GM19239 (cell line): Measurements from ENCODE around the gene IPCEF1.
A peak's percentile ranks its signal among the peaks of the same experiment; 100 is the strongest.

ENCODE experiments used
- DNase-seq: peaks from one replicate; pipeline ENCODE4 v3.0.0; 2011; ENCODE audit warnings: low spot score; ENCODE audit not compliant: insufficient read length
- FAIRE-seq: peaks from 2 replicates; lab custom pipeline; 2011; peaks lifted over from hg19 to GRCh38; lab: Jason Lieb, UNC

The IPCEF1 gene, protein sequence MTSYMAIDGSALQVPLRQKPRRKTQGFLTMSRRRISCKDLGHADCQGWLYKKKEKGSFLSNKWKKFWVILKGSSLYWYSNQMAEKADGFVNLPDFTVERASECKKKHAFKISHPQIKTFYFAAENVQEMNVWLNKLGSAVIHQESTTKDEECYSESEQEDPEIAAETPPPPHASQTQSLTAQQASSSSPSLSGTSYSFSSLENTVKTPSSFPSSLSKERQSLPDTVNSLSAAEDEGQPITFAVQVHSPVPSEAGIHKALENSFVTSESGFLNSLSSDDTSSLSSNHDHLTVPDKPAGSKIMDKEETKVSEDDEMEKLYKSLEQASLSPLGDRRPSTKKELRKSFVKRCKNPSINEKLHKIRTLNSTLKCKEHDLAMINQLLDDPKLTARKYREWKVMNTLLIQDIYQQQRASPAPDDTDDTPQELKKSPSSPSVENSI

DNA sequence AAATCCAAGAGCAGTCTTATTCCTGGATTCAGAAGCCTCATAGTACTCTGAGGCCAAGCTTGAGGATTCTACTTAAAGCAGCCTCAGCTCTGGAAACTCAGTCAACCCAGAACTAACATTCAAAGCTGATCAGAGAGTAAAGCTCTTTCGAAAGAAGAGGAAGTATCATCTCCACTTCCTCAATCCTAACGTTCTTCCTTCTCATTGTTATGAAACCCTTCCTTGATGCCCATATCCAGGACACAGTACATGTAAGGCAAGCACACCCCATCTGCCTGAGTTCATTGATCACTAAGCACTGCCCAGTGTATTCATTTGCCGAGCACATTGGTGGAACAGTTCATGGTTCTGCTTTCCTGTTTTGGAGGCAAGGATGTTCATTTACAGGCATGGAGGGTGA, at the start of gene IPCEF1:
TSS of gene IPCEF1 (minus strand) at position 114 of the 400 bp plus-strand sequence. CDS start 90,856 bp downstream, outside the sequence.
- DNase-seq (no peak), FAIRE-seq (peak; percentile 94)

DNA sequence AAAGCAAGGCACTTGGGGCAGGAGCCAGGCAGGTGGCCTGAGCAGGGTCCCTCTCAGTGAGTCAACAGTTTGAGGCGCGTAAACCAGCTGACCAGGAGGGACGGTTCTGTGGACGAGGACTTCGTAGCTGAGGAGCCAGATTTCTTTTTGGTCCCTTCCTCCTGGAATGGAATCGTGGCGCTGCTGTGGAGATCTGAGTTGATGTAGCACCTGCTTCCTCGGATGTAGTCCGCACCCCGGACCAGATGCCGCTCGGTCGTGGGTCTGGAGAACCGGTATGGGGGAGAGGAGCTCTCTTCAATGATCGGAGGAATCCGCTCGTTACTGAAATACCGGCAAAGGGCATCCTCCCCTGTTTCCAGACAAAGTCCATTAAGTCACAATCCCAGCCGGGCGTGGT, 49.7 kb upstream of the IPCEF1 start:
- DNase-seq (no peak), FAIRE-seq (no peak)

DNA sequence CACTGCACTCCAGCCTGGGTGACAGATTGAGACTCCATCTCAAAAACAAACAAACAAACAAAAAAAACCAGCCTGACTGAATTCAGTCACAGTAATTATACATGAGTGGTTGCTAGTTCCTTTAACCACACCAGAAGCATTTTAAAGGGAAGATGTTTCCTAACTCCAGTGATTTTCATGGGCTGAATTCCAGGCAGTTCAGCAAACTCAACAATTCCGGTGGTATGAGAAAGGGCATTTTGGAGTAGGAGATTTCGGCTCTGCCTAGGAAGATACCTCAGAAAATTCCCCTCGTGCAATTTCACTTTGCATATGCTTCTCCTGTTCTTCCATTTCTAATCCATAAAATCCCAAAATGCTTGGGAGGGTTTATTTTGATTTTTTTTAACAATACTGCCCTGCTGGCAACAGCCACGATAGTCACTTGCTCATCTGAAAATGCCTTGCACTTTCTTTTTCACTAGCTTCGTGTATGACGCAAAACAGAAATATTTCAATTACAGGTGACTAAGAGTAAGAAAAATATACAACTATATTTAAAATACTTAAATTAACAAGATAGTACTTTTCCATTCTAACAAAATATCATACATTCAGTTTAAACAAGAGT, 48.3 kb upstream of the IPCEF1 start:
- DNase-seq, result no peak
- FAIRE-seq, result no peak

DNA sequence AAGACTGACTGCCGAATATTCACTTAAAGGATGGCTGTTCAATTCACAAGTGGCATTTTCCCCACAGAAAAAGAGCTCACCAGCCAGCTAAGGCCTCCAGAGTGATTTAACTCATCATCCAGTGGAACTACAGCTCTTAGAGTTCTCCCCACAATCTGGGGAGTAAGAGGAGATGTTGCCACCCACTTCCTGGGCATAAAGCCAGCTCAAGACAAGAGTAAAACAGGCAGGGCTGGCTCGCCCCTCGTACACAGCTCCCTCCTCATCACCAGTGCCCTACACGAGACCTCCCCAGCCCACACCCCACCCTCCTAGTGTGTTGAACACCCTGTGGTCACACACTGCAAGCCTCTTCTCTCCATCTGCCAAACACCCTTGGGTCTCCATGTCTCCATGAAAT, 47.2 kb upstream of the IPCEF1 start:
- DNase-seq (no peak), FAIRE-seq (no peak)

DNA sequence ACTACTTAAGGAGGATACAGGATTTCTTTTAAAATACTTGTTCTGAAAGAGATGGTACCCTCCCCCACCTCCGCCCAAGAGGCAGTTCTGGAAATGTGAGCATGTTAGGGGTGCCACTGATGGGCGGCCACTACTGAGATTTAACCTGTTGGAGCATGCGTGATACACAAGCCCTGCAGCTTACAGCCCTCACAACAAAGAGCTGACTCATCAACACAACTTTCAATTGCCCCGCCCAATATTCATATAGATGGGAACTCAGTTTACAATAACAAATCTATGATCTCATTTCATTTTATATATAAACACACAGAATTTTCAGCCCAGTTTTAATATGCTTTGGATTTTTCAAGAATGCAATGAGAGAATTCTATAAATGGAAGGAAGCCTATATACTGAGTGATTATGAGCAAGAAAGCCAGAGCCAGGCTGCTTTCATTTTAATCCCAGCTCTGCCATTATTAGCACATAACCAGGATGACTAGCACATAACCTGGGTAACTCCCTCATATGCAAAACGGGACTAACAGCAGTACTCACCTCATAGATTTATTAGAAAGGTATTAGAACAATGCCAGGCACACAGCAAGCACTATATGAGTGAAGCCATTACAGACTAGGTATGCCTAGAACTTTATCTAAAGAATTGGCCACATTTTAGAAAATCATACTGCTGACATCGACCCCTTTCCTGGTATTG, 45.6 kb upstream of the IPCEF1 start:
- FAIRE-seq (no peak), DNase-seq (no peak)

DNA sequence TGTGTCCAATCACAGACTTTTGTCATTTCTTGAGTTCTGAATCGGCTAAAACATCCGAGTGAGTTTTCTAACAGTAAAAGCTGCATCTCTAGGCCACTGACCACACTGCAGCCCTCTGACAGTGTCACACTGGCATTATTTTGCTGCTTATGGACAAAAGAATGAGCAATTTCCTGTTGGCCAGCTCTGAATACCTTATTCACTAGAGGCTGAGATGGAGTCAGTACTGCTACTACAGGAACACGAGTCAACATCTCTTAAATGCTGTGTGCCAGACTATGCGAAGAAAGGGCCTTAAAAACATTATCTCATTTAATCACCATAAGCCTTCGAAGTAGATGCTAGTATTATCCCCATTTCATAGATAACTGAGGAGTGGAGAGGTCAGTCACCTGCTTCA, 42.5 kb upstream of the IPCEF1 start:
- FAIRE-seq (no peak), DNase-seq (no peak)

DNA sequence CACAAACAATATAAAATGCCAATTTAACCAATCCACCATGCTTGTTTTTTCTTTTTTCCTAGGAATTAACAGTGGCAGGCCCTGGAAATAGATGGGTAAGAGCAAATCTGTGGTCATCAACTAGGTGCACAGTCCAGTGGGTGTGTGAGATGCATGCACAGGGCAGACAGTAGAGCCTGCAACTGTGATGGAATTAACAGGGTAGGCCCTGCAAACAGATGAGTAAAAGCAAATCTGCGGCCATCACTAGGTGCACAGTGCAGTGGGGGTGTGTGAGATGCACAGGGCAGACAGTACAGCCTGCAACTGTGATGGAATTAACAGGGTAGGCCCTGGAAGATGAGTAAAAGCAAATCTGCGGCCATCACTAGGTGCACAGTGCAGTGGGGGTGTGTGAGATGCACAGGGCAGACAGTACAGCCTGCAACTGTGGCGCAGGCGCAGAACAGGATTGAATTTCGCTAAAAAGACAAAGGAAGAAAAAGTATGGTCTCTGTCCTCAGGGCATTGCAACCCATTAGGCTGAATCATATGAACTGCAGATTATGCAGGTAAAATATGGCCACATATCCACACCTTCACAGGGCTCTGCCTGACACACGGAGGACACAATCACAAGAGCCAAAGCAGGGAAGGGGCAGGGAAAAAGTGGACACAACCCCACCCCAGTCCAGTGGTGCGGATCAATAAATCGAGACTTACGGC, 41.0 kb upstream of the IPCEF1 start:
- DNase-seq (no peak), FAIRE-seq (no peak)

DNA sequence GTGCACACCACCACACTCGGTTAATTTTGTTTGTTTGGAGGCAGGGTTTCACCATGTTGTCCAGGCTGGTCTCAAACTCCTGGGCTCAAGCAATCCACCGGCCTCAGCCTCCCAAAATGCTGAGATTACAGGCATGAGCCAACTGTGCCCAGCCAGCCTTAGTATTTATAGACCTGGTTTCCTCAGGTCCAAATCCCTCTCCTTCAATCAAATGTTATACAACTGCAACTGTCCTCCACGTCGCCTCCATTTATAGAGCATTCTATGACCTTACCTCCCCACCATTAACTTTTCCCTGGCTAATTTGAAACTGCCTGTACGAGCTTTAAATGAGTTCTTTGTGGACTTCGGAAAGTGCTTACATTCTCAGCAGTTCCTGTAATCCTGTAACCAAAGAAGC, 39.3 kb upstream of the IPCEF1 start:
- FAIRE-seq, result no peak

DNA sequence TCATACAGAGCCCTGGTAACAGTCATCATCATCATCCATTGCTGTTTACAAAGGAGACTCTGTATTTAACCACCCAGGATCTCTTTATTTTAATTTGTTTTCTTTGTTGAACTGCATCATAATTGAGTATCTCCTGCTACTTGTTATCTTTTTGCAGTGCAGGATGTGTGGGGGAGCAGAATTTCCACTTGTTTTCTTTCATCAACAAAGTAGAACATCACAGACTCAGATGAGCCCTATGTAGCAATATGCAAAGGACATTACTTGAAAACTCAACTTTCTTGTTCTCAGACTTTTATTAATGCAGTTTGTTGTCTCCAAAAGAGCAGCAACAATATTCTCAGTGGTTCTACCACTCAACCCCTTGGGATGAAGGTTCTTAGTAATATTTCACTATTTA, 38.7 kb upstream of the IPCEF1 start:
- no peak for FAIRE-seq
- DNase-seq, result no peak

More for the DNA sequence above, 39.3 kb upstream of the IPCEF1 start:
- no peak for DNase-seq

DNA sequence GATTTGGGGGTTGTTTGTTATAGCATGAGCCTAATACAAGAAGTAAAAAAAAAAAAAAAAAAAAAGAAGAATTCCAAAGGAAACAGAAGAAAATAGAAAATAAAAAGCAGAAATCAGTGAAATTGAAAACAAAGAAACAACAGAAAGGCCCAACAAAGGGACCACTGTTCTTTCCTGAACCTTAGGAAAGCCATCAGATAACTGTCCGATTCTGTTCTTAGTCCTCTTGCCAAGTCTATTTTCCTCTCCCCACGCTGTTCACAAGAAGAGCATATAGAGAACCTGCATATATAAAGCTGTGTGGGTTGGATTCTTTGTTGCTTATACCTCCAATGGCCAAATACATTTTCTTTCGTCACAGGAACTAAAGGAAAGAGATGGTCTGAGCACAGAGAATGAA, 38.0 kb upstream of the IPCEF1 start:
- FAIRE-seq (no peak), DNase-seq (no peak)

DNA sequence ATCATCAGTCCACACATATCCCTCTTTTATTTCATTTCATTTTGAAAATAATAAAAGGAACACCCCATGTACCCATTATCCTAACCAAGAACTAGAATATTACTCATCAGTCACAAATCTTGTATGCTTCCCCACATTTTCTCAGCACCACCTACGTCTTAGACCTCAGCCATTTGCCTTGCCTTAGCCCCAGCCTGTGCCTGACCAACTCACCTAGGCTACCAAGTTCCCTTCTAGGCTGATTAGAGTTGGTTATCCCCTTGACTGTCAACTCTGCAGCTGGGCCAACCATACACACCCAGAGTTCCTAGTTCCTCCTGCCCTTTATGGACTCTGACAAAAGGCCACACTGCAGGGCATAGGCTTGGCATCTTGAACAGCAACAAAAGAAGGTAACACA, 33.4 kb upstream of the IPCEF1 start:
- FAIRE-seq, result no peak
- DNase-seq, result no peak

DNA sequence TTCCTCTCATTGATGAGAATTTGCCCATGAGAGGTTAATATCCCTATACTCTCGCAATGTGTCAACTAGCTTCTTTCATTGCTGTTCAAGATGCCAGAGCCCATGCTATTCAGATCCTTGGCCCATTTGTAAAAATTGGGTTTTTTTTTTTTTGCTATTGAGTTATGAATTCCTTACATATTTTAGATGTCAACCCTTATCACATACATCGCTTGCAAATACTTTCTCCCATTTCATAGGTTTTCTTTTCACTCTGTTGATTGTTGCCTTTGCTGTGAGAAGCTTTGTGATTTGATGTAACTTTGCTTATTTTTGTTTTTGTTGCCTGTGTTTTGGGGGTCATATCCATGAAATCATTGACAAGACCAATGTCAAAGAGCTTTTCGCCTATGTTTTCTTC, 32.2 kb upstream of the IPCEF1 start:
- no peak for FAIRE-seq
- DNase-seq, result no peak

DNA sequence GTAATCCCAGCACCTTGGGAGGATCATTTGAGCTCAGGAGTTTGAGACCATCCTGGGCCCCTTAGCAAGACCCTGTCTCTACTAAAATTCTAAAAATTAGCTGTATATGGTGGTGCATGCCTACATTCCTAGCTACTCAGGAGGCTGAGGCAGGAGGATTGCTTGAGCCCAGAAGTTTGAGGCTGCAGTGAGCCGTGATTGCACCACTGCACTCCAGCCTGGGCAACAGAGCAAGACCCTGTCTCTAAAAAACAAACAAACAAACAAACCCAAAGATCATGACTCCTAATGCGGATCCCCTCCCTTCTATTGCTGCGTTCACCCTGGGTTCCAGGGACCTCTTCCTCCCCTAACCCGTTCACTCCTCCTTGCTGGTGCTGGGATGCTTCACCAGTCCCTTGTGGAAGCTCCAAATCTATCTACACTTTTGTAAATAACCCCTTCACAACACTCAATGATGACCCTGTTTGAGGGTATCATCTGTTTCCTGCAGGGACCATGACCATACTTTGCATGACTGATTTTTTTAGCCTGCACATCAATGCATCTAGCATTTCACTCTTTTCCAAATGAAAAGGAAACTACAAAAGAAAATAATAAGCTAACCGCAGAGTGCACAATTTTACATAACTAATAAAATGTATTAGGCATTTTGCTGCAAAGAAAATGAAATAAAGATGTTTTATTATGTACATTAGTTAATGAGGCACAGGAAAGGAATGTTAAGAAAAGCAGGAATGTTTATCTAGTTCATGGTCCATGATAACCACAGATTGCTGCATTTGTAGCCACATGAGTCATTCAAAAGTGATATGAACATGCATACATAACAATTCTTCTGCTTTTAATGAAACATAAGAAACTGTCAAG, 30.5 kb upstream of the IPCEF1 start:
- DNase-seq, result no peak
- FAIRE-seq, result no peak

DNA sequence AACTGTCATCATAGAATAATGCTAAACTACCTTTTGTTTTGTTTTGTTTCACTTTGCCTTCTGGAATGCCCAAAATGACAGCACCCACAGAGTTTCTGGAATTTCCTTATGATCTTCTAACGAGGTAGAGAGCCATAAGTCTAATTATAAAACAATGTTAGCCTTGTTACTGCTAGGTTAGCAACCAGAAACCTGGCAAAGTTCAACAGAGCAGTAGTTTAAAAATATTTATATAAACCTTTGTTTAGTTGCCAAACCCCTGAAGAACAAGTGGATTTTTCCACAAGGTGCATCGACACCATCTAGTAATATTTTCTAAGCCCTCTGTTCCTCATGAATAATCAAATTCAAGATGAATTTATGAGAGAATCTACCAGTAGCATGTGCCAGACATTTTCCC, 27.6 kb upstream of the IPCEF1 start:
- no peak for DNase-seq
- no peak for FAIRE-seq

DNA sequence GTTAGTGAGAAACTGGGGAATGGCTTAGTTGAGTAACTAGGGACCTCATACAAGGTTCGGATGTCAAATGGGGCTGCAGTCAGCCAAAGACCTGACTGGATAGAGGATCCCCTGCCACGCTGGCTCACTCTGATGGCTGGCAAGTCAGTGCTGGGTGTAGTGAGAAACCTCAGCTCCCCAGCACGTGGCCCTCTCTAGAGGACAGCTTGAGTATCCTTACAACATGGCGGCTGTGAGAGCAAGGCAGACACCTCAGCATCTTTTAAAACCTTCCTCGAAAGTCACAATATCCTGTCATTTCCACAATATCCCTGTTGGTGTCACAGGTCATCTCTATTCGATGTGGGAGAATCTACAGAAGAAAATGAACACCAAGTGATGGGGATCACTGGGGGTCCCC, 26.7 kb upstream of the IPCEF1 start:
- DNase-seq, result no peak
- FAIRE-seq, result no peak

DNA sequence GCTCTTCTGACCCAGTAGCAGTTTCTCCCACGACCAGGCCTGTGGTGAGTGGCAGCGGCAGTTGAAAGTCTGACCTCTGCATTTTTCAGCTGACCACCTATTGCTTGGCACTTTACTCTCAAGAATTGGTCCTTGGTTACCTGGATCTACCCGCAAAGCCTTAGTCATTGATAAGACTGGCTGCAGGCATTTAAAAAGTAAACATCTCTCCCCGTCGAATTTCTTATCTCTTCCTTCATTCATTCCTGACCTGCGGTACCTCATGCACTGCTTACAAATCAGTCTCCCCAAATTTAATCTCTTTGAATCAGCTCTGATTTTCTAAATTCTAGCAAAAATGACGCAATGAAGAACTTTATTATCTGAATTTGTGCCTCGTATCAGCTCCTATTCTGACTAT, 26.1 kb upstream of the IPCEF1 start:
- DNase-seq (no peak), FAIRE-seq (no peak)

DNA sequence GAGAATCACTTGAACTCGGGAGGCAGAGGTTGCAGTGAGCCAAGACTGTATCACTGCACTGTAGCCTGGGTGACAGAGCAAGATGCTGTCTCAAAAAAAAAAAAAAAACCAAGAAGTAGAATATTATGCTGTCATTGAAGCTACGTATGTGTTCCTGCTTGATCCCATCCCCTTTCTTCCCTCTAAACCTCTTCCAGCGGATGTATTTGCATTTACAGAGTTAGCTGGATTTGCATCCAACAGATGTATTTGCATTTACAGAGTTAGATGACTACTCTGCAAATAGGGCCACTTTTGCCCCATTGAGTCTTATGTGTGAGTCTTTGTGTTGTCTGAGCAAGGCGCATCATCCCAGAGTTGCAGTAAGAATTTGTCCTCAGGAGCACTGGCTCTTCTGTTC, 24.9 kb upstream of the IPCEF1 start:
- FAIRE-seq (no peak), DNase-seq (no peak)

DNA sequence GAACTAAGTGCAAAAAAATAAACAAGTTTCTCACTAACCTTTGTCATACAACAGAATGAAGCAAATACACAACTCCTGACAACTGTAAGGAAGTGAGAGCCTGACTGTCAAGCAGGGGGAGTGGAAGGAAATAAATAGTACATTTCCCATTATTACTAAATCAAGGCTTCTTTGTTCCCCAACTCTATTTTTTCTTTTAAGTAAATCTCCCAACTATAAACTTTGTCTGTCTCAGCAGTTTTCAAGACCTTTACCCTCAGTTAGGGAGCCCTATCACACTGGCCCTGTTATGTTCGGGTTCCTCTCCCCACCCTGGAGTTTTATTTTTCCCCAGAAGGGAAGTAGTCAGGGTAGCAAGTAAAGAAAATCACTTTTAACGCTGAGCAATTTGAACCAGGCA, 24.1 kb upstream of the IPCEF1 start:
- DNase-seq (no peak), FAIRE-seq (no peak)

DNA sequence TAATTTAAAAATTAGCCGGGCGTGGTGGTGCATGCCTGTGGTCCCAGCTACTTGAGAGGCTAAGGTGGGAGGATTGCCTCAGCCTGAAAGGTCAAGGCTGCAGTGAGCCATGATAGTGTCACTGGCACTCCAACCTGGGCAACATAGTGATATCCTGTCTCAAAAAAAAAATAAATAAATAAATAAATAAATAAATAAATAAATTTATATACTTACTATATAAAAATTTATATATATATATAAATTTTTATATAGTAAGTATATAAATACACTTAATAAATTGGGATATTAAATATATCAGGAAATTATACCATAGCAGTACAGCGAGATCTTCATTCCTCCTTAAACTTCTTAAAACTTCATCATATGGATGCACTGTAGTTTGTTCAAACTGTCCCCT, 23.0 kb upstream of the IPCEF1 start:
- no peak for FAIRE-seq
- no peak for DNase-seq

DNA sequence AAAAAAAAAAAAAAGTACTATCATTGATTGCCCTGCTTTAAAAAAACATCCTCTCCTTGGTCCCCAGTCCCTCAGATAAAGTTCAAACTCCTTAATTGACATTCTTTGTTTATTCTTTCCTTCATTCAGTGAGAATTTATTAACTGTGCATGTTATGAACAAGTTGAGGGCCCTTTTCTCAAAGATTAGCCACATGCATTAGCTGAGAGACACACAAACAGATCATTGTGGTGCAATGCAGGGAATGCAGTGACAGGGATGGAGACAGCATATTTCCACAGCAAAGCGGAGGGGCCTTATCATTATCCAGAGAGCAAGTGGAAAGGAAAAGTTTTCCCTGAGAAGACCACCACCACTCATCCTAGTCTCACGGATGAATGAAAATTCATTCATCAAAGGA, 21.9 kb upstream of the IPCEF1 start:
- no peak for FAIRE-seq
- DNase-seq, result no peak
